Activated naive CD8-positive, alpha-beta T cell (primary cell): Measurements from ENCODE around the gene RNF208.
A peak's percentile ranks its signal among the peaks of the same experiment; 100 is the strongest.

Experiments used
- H3K27ac Mint-ChIP-seq: one replicate; pipeline ENCODE4 v1.8.0; 2021; ENCODE audit warnings: mixed read lengths
- H3K27me3 Mint-ChIP-seq: one replicate; pipeline ENCODE4 v1.8.0; 2021; ENCODE audit warnings: mixed read lengths
- H3K36me3 Mint-ChIP-seq: one replicate; pipeline ENCODE4 v1.8.0; 2021; ENCODE audit warnings: mixed read lengths
- H3K4me1 Mint-ChIP-seq: one replicate; pipeline ENCODE4 v1.8.0; 2021; ENCODE audit warnings: low read depth, mixed read lengths
- H3K4me3 Mint-ChIP-seq: one replicate; pipeline ENCODE4 v1.8.0; 2021; ENCODE audit warnings: mild to moderate bottlenecking, mixed read lengths
- H3K9me3 Mint-ChIP-seq: one replicate; pipeline ENCODE4 v1.8.0; 2021; ENCODE audit warnings: low read depth, mixed read lengths

The RNF208 gene

GRCh38 chr9:137227853-137228505 lies 5.9 kb upstream of the RNF208 start:
- no peaks in the 10 kb centered on the region for H3K36me3 Mint-ChIP-seq
- no peak overlapping the region for H3K4me3 Mint-ChIP-seq
- H3K27ac Mint-ChIP-seq = no peak overlapping the region
- no peaks in the 10 kb centered on the region for H3K9me3 Mint-ChIP-seq
- H3K27me3 Mint-ChIP-seq = peaks cover 2% of the 10 kb centered on the region
- peaks cover 5% of the 10 kb centered on the region for H3K4me1 Mint-ChIP-seq

GRCh38 chr9:137227054-137227852 lies 5.2 kb upstream of the RNF208 start, which contains the start of gene RNF224:
TSS of gene RNF224 (plus strand) at chr9:137227502. CDS start at chr9:137228336, 834 bp downstream.
- peaks cover 2% of the 10 kb centered on the region for H3K27me3 Mint-ChIP-seq
- no peak within 1 kb of the TSS for H3K4me3 Mint-ChIP-seq
- H3K4me1 Mint-ChIP-seq = peaks cover 5% of the 10 kb centered on the region
- H3K9me3 Mint-ChIP-seq = no peaks in the 10 kb centered on the region
- H3K36me3 Mint-ChIP-seq = no peaks in the 10 kb centered on the region
- no peak within 1 kb of the TSS for H3K27ac Mint-ChIP-seq

- H3K4me1 Mint-ChIP-seq = peaks cover 5% of the 10 kb centered on the region
- H3K36me3 Mint-ChIP-seq = no peaks in the 10 kb centered on the region
- H3K9me3 Mint-ChIP-seq = no peaks in the 10 kb centered on the region
- H3K27me3 Mint-ChIP-seq = peaks cover 2% of the 10 kb centered on the region
- no peak overlapping the region for H3K27ac Mint-ChIP-seq
- no peak overlapping the region for H3K4me3 Mint-ChIP-seq
Observed at GRCh38 chr9:137226338-137227053, 4.5 kb upstream of the RNF208 start.

GRCh38 chr9:137225699-137226331 lies 3.8 kb upstream of the RNF208 start:
- Mint-ChIP-seq H3K9me3 (no peaks in the 10 kb centered on the region), H3K36me3 (no peaks in the 10 kb centered on the region), H3K4me1 (peaks cover 5% of the 10 kb centered on the region), H3K27me3 (peaks cover 2% of the 10 kb centered on the region), H3K4me3 (no peak overlapping the region), H3K27ac (no peak overlapping the region)

- peaks cover 2% of the 10 kb centered on the region for H3K27me3 Mint-ChIP-seq
- H3K4me1 Mint-ChIP-seq = peaks cover 5% of the 10 kb centered on the region
- H3K27ac Mint-ChIP-seq = peak within 1 kb of the TSS; percentile 50
- peak within 1 kb of the TSS; percentile 80 for H3K4me3 Mint-ChIP-seq
- H3K9me3 Mint-ChIP-seq = no peaks in the 10 kb centered on the region
- H3K36me3 Mint-ChIP-seq = no peaks in the 10 kb centered on the region
Observed at GRCh38 chr9:137224830-137225694, 3.0 kb upstream of the RNF208 start, which contains the start of gene CYSRT1. TSS of gene CYSRT1 (plus strand) at chr9:137225174. CDS start at chr9:137225622, 448 bp downstream.

- no peaks in the 10 kb centered on the region for H3K36me3 Mint-ChIP-seq
- peaks cover 2% of the 10 kb centered on the region for H3K27me3 Mint-ChIP-seq
- peaks cover 5% of the 10 kb centered on the region for H3K4me1 Mint-ChIP-seq
- H3K4me3 Mint-ChIP-seq = peak overlapping the region; percentile 80
- H3K9me3 Mint-ChIP-seq = no peaks in the 10 kb centered on the region
- H3K27ac Mint-ChIP-seq = peak overlapping the region; percentile 50
Observed at GRCh38 chr9:137223078-137223970, 1.3 kb upstream of the RNF208 start.

GRCh38 chr9:137221506-137222111 lies 431 bp downstream of the RNF208 start:
- no peaks in the 10 kb centered on the region for H3K36me3 Mint-ChIP-seq
- H3K4me1 Mint-ChIP-seq = peaks cover 2% of the 10 kb centered on the region
- H3K9me3 Mint-ChIP-seq = no peaks in the 10 kb centered on the region
- H3K4me3 Mint-ChIP-seq = no peak overlapping the region
- H3K27me3 Mint-ChIP-seq = no peaks in the 10 kb centered on the region
- no peak overlapping the region for H3K27ac Mint-ChIP-seq

GRCh38 chr9:137221095-137221505 lies 940 bp downstream of the RNF208 start:
- H3K4me1 Mint-ChIP-seq = peaks cover 2% of the 10 kb centered on the region
- no peaks in the 10 kb centered on the region for H3K9me3 Mint-ChIP-seq
- peak overlapping the region; percentile 52 for H3K4me3 Mint-ChIP-seq
- H3K27me3 Mint-ChIP-seq = no peaks in the 10 kb centered on the region
- H3K36me3 Mint-ChIP-seq = no peaks in the 10 kb centered on the region
- no peak overlapping the region for H3K27ac Mint-ChIP-seq

GRCh38 chr9:137220317-137221094 lies 1.5 kb downstream of the RNF208 start:
- H3K27ac Mint-ChIP-seq = no peak overlapping the region
- H3K9me3 Mint-ChIP-seq = no peaks in the 10 kb centered on the region
- H3K27me3 Mint-ChIP-seq = no peaks in the 10 kb centered on the region
- peaks cover 2% of the 10 kb centered on the region for H3K4me1 Mint-ChIP-seq
- peak overlapping the region; percentile 52 for H3K4me3 Mint-ChIP-seq
- no peaks in the 10 kb centered on the region for H3K36me3 Mint-ChIP-seq

- no peak overlapping the region for H3K4me3 Mint-ChIP-seq
- H3K27ac Mint-ChIP-seq = no peak overlapping the region
- H3K9me3 Mint-ChIP-seq = no peaks in the 10 kb centered on the region
- peaks cover 2% of the 10 kb centered on the region for H3K4me1 Mint-ChIP-seq
- H3K27me3 Mint-ChIP-seq = no peaks in the 10 kb centered on the region
- H3K36me3 Mint-ChIP-seq = no peaks in the 10 kb centered on the region
Observed at GRCh38 chr9:137219757-137220316, 2.2 kb downstream of the RNF208 start.

- no peaks in the 10 kb centered on the region for H3K4me1 Mint-ChIP-seq
- no peaks in the 10 kb centered on the region for H3K9me3 Mint-ChIP-seq
- no peaks in the 10 kb centered on the region for H3K27me3 Mint-ChIP-seq
- H3K36me3 Mint-ChIP-seq = no peaks in the 10 kb centered on the region
- no peak overlapping the region for H3K4me3 Mint-ChIP-seq
- H3K27ac Mint-ChIP-seq = no peak overlapping the region
Observed at GRCh38 chr9:137218754-137219271, 3.2 kb downstream of the RNF208 start.

GRCh38 chr9:137218212-137218753 lies 3.8 kb downstream of the RNF208 start:
- no peak overlapping the region for H3K4me3 Mint-ChIP-seq
- H3K27me3 Mint-ChIP-seq = no peaks in the 10 kb centered on the region
- H3K36me3 Mint-ChIP-seq = no peaks in the 10 kb centered on the region
- no peak overlapping the region for H3K27ac Mint-ChIP-seq
- no peaks in the 10 kb centered on the region for H3K9me3 Mint-ChIP-seq
- no peaks in the 10 kb centered on the region for H3K4me1 Mint-ChIP-seq
